NCI-H510A (cell line): Measurements from ENCODE around the gene LMTK2.

ENCODE experiments used
- DNase-seq: peaks from one replicate; lab custom pipeline; 2025; lab: John Stamatoyannopoulos, UW

LMTK2 gene

DNA sequence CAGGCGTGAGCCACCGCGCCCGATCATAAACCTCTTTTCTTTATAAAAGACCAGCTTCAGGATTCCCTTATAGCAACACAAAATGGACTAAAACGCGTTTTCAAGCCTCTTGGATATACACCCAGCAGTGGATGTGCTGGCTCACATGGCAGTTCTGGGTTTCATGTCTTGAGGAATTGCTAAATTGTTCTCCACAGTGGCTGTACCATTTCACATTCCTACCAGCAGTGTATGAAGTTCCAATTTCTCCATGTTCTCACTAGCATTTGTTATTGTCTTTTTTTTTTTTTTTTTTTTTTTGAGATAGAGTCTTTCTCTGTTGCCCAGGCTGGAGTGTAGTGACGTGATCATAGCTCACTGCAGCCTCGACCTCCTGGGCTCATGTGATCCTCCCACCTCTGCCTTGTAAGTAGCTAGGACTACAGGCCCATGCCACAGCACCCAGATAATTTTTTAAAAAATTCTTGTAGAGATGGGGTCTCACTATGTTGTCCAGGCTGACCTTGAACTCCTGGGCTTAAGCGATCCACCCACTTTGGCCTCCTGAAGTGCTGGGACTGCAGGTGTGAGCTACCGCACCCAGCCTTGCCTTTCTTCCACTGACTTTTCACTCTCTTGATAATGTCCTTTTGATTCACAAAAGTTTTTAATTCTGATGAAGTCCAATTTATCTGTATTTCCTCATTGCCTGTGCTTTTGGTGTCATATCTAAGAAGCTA, 127.9 kb downstream of the LMTK2 start:
- DNase-seq: no peak

- no peak for DNase-seq
Measured at GRCh38 chr7:98235901-98236300, 129.2 kb downstream of the LMTK2 start.

DNA sequence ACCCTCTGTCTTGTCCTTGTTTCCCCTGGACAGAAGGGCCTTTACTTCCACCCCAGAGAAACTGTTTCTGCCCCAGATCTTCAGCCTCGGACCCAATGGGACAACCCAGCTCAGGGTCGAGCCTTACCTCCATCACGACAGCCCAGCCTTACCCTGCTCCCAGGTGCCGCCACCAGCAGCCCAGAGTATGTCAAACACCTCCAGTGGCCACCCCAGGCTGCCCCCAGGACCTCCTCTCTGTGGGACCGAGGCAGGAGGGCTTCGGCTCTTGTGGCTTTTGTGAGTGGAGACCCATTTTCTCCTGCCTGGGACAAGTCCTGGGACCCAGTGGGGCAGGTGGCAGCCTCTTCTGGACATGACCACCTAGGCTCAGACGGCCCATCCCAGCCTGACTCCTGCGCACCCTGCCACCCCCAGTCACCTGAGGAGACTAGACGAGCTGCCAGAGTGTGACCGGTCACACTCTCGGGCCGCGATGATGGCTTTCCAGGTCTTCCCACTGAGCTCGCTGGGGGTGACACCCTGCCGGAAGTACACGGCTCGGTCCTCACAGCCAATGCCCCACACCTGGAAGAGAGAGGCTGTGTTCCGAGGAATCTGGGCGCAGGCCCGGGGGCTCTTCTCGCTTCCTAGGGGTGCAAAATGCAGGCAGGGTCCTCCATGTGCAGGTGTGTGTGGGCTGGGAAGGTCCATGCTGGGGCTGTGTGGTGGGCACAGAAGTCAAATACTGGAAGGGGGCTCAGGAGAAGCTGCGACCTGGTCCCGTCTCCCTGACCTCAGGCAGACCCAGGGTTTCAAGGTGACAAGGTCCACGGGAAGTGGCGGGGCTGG, 129.9 kb downstream of the LMTK2 start:
- no peak for DNase-seq

GRCh38 chr7:98238076-98238475, 131.4 kb downstream of the LMTK2 start:
- no peak for DNase-seq

GRCh38 chr7:98238976-98239375, 132.3 kb downstream of the LMTK2 start:
- no peak for DNase-seq

DNA sequence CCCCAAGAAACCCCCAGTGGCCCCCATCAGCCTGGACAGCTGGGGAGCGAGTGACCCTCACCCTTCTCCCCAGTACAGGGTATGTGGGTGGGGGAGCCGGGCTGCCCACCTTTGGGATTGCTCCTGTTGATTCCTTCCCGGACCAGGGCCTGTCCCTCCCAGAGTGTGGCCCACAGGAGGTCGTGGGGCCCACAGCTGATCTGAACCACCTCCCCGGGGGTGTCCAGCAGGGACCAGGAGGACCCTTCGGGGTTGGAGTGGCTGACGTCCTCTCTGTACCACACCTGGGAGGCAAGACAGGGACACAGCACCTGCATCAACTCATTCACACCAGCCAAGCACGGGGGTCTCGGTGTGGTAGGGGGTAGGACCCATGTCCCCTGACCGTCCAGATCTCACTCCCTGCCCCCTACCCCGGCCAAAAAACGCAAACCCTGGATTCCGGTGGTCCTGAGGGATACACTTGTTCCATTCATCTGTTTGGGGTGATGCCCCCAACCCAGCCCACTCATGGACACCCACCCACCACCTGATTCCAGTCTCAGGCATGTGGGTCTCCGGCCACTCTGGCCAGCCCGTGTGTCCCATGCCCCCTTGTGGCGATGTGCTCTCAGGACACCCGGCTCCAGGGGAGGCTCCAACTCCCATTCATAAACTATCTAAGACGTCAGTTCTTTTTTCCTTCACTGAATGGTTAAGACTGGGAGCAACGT, 134.5 kb downstream of the LMTK2 start:
- DNase-seq: no peak

GRCh38 chr7:98241674-98242241, 135.1 kb downstream of the LMTK2 start:
- DNase-seq: no peak

DNA sequence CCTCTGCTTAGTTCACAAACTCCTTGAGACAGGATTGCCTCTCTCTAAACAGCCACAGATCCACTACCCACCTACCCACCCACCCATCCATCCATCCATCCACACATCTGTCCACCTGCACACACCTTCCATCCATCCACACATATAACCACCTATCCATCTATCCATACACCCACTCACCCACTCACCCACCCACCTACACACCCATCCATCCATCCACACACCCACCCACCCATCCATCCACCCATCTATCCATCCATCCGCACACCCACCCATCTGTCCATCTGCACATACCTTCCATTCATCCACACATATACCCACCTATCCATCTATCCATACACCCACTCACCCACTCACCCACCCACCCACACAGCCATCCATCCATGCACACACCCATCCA, 135.7 kb downstream of the LMTK2 start:
- no peak for DNase-seq

DNA sequence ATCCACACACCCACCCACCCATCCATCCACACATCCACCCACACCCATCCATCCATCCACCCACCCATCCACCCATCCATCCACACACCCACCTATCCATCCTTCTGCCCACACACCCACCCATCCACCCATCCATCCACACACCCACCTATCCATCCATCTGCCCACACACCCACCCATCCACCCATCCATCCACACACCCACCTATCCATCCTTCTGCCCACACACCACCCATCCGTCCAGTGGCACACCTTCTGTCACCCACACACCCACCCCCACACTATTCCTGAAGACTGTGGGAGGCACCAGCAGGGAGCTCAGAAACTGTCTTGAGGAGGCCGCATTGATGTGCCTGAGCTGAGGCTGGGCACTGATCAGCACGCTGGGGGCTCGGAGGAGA, 136.3 kb downstream of the LMTK2 start:
- DNase-seq: no peak

DNA sequence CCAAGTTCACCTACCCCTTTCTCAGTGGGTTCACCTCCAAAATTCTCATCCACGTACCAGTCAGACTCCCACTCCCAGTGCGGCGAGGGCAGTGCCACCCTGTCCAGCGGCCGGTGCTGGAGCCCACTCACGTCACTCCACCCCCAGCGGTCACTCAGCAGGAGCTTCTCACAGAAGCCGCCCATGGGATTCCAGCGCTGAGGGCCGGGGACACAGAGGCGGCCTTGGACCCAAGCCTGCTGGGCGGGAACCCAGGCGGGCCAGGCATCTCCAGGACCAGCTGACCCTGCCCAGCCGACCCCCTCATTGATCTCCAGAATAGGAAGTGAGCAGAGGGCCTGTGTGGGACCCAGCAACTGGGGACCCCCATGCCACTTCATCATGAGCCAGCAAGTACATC, 138.2 kb downstream of the LMTK2 start:
- no peak for DNase-seq

DNA sequence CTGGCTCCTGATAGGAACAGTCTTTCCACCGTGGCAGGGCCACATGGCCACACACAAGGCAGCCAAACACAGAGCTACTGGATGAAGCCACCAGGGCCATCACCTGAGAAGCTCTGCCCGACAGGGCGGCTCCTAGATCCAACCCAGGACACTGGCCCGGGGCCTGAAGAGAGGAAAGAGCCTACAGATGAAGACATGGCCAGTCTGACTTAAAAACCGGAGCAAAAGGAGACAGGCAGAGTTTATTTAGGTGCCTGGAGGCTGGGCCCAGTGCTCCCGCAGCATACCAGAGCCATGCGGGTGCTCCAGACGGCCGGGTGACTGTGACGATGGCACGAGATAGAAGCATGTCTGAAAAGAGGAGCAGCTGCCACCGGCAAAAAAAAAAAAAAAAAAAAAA, 141.5 kb downstream of the LMTK2 start:
- DNase-seq: no peak

DNA sequence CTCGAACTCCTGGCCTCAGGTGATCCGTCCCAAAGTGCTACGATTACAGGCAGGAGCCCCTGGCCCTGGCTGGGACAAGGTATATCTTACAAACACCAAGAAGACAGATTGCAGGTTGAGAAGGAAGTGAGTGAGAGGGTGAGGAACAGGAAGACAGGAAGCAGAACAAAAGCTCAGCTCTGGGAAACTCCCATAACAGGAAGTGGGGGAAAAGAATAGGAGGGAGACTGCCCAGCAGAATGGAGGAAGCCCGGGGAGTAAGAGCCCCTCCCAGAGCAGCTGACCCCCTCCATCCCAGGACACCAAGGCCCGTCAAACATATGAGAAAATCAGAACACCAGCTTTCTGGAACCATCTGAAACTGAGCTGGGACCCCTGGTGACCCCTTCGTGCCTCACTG, 142.4 kb downstream of the LMTK2 start:
- DNase-seq: no peak

DNA sequence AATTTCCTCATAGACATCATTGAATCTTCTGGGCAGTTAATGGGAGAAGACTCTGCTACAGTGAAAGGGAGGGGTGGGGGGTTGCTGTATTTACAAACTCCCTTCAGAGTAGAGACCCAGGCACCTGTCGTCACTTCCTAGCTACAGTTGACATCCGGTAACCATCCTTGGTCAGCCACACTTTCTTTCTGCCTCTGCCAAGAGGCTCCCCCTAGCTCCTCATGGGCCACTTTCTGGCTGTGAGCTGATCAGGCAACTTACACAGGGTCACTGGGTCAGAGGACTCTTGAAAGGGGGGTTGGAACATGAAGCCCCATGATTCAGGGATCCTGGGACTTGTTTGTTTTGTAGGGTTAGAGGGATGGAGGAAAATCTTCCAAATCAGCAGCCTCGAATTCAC, 144.1 kb downstream of the LMTK2 start:
- peak; percentile 3 for DNase-seq

- DNase-seq: no peak
Measured at GRCh38 chr7:98251231-98251600, 144.6 kb downstream of the LMTK2 start.

GRCh38 chr7:98251601-98252424, 145.2 kb downstream of the LMTK2 start, which contains the start of gene TECPR1:
Gene TECPR1, minus strand, starts transcription at chr7:98252232. Its CDS starts 6,086 bp downstream, at chr7:98246146.
- peak; percentile 68 for DNase-seq

GRCh38 chr7:98252425-98253054, 145.9 kb downstream of the LMTK2 start:
- DNase-seq: no peak

- no peak for DNase-seq
Measured at GRCh38 chr7:98254516-98254915, 147.9 kb downstream of the LMTK2 start.

- no peak for DNase-seq
Measured at GRCh38 chr7:98254951-98255610, 148.4 kb downstream of the LMTK2 start.

DNA sequence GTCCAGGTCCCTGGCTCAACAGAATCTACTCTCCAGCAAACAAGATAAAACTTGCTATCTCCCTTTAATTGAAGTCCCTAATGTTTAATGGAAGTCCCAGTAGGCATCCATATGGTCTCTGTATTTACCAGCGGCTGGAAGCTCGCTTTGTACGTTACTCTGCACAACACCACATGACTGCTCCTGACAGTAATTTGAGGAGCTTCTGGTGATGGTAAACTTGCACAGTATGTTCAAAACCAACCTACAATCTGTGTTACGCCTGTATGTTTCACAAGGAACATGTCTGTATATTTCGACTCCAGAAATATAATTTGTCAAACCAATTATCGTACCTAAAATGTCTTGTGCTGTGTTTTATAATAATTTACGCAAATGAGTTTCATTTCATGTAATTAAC, 149.8 kb downstream of the LMTK2 start:
- no peak for DNase-seq

GRCh38 chr7:98257701-98258100, 151.0 kb downstream of the LMTK2 start:
- no peak for DNase-seq
